Stimulated activated CD8-positive, alpha-beta memory T cell treated with anti-CD3 and anti-CD28 coated beads, Interleukin-2, amount 100 ng/mL, for 48 hours (primary cell): ENCODE measurements around the gene MAN2C1.

Experiments
- DNase-seq, 2 donors: peaks; one replicate each; pipeline ENCODE4 v3.0.0-alpha.2; 2020; ENCODE audit warnings: low read depth in 2 of 2

Gene MAN2C1

DNA sequence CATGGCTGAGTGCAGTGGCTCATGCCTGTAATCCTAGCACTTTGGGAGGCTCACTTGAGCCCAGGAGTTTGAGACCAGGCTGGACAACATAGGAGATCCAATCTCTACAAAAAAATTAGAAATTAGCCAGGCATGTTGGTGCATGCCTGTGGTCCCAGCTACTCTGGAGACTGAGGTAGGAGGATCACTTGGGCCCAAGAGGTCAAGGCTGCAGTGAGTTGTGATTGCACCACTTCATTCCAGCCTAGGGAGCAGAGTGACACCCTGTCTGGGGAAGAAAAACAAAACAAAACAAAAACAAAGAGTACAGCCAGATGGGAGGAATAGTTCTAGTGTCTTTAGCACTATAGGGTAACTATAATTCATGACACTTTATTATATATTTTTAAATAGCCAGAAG lies 58.7 kb downstream of the MAN2C1 start:
- DNase-seq, result no peak

DNA sequence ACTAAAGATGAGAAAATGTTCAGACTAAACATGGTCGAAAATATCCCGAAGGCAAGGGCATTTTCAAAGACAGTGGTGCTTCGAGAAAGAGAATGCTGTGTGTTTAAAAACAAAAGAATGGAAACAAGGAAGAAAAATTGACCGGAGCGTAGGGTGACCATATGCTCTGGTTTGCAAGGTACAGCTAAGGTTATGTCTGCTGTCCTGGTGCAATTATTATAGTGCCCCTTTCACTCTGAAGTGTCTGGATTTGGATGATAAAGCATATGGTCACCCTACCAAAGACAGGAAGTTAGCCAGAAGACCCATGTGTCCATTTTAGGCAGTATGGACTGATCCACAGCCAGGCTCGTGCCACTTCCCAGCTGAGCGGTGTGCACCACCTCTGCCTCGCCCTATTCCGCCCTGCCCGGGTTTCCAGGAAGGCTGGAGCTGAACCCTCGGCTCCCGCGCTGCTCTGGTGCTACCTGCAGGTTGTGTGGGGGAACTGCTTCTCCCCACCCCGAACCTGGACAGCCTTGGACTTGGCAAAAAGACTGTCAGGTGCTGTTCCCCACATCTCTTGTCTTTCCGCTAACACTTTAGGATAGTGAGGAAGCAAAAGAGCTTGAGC lies 60.5 kb downstream of the MAN2C1 start:
- DNase-seq, result no peak

DNA sequence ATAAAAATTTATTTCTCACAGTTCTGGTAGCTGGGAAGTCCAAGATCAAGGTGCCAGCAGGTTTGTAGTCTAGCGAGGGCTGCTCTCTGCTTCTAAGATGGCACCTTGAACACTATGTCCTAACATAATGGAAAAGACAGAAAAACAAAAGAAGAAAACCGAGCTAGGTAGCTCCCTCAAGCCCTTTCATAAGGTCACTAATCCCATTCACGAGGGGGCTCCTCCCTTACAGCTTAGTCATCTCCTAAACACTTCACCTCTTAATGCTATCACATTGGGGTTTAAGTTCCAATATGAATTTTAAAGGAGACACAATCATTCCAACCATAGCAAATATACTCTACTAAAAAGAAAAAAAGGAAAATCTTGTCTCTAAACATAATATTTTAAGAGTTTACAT lies 62.2 kb downstream of the MAN2C1 start:
- DNase-seq, result no peak
